HG02623 (cell line): ENCODE results near the gene KIAA0930.
"Not testable (repeated sequence)": the region's sequence is repeated elsewhere in the genome, so short reads cannot be mapped to it uniquely, and the experiment has no call there.

ENCODE experiments used
- ATAC-seq: cut with Tn5 transposase; IDR thresholded peaks from one replicate; pipeline ENCODE4 v1.9.1; 2021; ENCODE audit warnings: moderate library complexity; ENCODE audit not compliant: unreplicated experiment

The KIAA0930 gene

DNA sequence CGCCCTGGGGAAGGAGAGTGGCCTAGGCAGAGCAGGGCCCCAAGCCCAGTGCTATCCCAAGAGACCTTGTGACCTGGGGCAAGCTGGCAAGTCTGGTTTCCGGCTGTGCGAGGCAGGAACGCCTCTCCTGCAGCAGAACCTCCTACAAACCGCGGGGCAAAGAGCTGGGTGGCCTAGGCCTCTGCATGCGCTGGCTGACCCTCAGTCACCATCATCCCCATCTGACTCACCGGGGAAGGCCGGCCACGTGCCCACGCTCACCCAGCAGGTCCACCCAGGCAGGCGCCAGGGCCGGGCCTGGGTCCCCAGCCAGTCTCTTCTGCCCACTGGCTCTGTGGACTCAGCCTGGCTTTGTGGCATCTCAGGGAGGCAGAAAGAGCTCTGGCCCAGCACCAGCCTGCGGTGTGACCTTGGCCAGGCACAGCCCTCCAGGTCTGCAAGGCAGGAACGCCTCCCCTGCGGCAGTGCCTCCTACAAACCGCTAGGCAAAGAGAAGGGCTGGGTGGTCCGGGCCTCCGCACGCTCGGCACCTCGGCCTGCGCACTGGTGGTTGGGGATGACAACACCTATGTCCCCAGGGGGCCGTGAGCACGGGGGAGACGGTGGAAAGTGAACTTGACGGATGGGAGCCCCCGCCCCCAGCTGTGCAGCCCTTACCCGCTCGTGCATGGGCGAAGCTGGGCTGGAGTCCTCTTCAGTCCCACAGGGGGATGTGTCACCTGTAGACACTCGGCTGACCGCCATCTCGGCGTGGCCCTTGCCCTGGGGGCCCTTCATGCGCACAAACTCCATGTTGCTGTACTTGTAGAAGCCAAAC, 38.2 kb downstream of the KIAA0930 start:
- no peak for ATAC-seq

DNA sequence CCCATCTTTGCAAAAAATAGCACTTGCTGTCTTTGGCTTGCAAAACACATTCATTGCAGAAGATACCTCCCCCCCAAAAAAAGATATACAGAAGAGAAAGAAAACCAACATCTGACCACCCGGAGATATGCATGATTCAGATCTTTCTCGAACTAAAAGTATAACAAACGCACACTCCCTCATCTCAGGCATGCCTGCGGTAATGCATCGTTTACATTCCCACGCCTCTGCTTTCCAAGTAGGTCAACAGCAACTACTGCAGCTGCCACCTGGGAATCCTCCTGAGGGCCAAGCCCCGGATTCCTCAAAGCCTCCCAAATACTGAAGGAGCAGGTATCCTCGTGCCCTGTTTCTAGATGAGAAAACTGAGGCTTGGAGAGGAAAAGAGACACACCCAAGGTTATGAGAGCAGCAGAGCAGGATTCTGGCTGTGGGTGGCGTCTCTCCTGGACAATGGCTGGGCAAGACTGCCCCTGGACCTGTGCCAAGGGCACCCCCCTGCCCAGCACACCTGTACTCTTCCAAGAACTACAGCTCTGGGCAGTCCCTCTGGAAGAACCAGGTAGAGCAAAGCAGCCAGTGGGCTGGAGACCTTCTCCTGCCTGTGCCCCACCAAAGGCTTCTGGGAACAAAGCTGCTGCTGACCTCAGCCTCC, 38.9 kb downstream of the KIAA0930 start:
- ATAC-seq: no peak

DNA sequence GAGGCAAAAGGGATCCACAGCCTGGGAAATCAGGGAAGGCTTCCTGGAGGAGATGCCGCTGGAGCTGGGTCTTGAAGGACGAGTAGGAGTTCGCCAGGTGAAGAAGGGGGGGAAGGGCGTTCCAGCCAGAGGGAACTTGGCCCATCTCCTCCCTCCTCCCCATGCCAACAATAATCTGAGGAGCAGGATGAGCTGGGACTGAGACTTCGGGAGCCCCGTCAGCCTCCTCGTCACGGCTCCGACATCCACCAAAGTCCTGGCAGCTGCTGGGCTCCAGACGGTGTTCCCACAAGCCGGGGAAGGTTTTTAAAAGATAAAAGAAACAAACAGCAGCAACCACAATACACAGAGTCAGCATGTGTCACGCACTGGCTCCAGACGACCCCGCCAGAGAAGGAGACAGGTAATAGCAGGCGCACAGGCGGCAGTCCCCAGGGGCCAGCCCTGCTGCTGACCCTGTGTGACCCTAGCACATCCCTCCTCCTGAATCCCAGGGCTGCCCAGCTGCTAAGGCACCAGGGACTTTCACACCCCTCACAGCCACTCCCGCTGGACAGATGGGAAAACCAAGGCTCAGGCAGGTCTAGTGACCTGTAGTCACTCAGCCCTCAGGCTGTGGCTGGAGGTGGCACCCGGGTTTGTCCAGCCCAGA, 39.7 kb downstream of the KIAA0930 start:
- no peak for ATAC-seq

- no peak for ATAC-seq
Observed at GRCh38 chr22:45200230-45200629, 40.5 kb downstream of the KIAA0930 start.

- no peak for ATAC-seq
Observed at GRCh38 chr22:45199723-45200122, 41.0 kb downstream of the KIAA0930 start.

GRCh38 chr22:45198463-45198795, 42.3 kb downstream of the KIAA0930 start:
- ATAC-seq: no peak

GRCh38 chr22:45197606-45198462, 42.9 kb downstream of the KIAA0930 start:
- no peak for ATAC-seq

- ATAC-seq: no peak
Observed at GRCh38 chr22:45196926-45197605, 43.6 kb downstream of the KIAA0930 start.

GRCh38 chr22:45196308-45196707, 44.4 kb downstream of the KIAA0930 start:
- no peak for ATAC-seq

DNA sequence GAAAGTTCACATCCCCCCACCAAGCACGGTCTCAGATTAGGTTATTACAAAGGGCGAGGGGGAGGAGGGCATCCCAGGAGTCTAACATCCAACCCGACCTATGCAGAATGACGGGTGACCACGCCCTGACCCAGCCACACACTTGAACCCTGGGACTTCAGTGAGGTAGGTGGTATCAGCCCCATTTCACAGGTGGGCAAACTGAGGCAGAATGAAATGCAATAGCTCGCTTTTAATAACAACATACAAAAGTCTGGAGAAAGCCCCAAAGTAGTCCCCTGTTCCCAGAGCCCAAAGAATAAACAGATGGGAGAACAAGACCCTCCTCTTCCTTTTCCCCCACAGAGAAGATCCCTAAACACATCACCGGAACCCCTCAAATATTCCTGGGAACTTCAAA, 45.1 kb downstream of the KIAA0930 start:
- ATAC-seq: no peak

GRCh38 chr22:45194686-45195085, 46.0 kb downstream of the KIAA0930 start:
- ATAC-seq: no peak

DNA sequence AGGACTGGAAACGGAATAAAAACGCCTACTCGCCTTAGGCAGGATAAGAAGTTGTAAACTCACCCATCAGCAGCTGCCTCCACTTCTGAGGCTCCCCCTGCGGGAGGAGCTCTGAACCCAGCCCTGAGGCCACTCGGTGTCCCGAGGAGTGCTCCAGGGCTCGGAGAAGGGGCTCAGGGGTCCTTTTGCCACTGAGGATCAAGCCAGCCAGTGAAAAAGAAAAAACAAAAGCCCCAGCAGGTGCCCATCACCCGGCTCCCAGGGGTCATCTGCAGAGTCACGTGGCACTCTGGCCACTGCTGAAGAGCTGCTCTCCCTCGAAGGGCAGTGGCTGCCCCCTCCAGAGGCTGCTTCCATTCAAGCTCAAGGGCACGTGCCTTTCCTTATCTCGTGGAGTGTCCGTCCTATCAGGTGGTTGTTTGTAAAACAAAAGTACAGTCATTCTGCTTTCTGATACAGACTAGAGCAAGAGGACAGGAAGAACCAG, 48.0 kb downstream of the KIAA0930 start:
- ATAC-seq: no peak

GRCh38 chr22:45191746-45192145, 48.9 kb downstream of the KIAA0930 start:
- ATAC-seq: not testable (repeated sequence)

DNA sequence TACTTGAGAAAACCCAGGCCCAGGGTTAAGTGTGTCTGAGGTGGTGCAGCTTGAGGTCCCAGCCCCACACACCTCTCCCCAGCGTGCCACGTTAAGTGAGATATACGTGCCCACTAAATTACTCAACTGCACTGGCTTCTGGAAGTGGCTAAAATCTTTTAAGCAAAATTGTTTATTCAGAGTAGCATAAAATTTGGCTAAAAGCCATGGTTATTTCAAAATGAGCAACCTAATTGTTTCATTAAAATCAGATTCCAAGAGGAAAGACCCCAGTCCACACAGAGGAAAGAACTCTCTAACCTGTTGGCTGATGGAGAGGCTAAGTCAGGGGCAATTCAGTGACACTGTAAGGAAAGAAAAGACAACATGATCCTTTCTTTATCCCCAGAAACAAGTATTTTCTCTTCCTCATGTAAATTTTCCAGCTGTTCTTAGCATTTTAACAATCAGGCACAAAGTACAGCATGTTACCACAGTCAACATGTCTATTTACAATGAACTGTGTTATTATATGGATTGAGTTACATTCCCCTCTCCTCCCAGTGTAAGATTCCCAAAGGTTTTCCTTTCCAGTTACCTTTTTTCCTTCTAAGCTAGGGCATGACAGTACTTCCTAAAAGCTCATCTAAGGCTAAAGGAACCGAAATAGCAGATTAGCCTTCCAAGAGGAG, 50.4 kb downstream of the KIAA0930 start:
- no peak for ATAC-seq

DNA sequence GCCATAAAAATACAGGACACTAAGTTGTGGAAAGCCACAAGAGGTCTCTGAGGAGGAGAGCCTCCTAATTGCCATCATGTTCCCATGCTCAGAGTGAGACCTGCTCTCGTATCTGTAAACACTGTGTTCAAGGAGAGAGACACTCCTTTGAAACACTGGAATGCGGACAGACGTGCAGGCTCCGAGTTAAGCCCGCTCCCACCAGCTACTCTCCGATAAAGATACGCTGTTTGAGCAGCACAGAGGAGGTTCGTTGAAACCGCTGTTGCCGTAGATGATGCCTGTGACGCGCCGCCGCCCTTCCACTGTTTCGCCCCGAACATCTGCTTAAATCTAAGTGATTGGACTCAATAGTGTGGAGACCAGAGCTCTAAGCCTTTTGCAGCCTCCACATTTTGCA, 51.9 kb downstream of the KIAA0930 start:
- ATAC-seq: no peak

DNA sequence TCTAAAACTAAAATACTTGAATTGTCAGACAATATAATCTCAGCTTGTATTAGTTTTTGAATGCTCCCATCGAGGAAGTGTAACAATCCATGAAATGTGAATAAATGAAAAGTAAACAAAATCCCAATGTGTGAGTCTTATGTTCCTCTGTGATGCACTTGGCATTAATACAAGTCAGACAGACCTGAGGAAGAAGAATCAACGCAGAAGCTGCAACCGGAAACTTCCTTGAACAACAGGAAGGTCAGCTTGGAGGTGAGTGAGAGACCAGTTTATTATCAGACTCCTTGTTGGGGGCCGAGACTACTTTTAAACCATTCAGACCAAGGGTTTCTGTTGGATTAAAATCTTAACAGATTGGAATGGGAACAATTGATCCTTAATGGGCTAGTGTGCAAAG, 52.8 kb downstream of the KIAA0930 start:
- no peak for ATAC-seq

DNA sequence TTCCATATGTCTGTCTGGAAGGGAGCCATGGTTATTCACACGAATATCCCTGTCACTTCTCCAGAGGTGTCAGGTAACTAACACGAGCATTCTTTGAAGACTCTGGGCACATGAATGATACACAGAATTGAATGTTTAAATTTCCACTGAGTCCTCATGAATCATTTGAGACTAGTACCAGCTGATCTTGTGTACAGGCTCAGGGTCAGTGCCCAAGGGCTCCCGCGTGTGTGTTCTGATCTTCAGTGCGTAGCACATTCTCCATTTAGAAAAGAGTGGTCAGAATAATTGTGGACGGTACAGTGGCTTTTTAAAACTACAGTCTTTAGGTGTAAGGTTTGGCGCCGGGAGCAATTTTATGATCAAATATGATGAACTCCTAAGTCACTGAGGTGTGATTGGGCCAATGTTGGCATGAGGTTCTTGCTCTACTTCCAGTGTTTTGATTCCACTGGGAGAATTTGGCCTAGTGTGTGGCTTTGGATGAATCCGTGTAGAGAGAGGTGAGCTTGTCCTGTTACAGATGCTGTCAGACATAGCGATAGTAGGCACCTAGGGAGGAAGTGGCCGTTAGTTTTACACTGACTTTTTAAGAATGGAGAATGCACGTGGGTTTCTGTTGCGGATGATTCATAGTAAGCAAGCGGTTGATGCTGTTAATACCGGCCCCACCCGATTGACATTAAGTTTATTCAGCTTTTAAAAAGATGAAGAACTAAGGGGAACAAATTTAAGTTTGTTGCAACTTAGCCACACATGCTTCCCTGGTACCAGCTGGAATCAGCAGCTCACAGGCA, 54.8 kb downstream of the KIAA0930 start:
- no peak for ATAC-seq

GRCh38 chr22:45183974-45184373, 56.7 kb downstream of the KIAA0930 start:
- ATAC-seq: no peak

GRCh38 chr22:45181766-45182165, 58.9 kb downstream of the KIAA0930 start:
- ATAC-seq: no peak
